ENCODE measurements around the gene CCT5. TPM values are rescaled to one million over a fixed set of nuclear protein-coding genes. Genes with fewer than 3 reads are reported as not detected.
"Not testable (repeated sequence)": the region's sequence is repeated elsewhere in the genome, so short reads cannot be mapped to it uniquely, and the experiment has no call there.

Gene CCT5
- total RNA-seq, 3 donors from 2014 or later (not counting 1 experiment from before 2014, with no cell fraction given): 62.2 to 88.0 (median 73.5) TPM

DNA sequence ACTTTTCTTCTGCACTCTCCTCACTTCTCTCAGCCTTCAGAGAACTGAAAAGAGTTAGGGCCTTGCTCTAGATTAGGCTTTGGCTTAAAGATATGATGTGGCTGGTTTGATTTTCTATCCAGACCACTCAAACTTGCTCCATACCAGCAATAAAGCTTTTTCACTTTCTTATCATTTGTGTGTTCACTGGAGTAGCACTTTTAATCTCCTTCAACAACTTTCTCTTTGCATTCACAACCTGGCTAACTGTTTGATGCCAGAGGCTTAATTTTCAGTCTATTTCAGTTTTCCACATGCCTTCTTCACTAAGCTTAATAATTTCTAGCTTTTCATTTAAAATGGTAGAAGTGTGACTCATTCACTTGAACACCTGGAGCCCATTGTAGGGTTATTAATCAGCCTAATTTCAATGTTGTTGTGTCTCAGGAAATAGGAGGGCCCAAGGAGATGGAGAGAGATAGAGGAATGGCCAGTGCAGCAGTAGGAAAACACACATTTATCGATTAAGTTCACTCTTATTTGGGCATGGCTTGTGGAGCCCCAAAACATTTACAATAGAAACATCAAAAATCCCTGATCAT lies 6.3 kb upstream of the CCT5 start:
- no peaks in the 10 kb centered on the region for H3K36me3 Mint-ChIP-seq
- H3K9me3 ChIP-seq (ENCODE audit: control insufficient read depth, insufficient read depth, low read length): no peaks in the 10 kb centered on the region
- no peaks in the 10 kb centered on the region for H3K27me3 Mint-ChIP-seq (ENCODE audit: low read depth in 2 of 2)
- peaks cover 5% of the 10 kb centered on the region for H3K4me1 ChIP-seq (ENCODE audit: control insufficient read depth, insufficient read depth, low read length)
- H3K27ac Mint-ChIP-seq: no peak overlapping the region
- no peak overlapping the region for H3K4me3 Mint-ChIP-seq
- no peaks in the 10 kb centered on the region for H3K9me3 Mint-ChIP-seq
- H3K4me1 Mint-ChIP-seq: peaks cover 9 to 18% of the 10 kb centered on the region in 2 donors
- TF ChIP-seq, protein P1, sequence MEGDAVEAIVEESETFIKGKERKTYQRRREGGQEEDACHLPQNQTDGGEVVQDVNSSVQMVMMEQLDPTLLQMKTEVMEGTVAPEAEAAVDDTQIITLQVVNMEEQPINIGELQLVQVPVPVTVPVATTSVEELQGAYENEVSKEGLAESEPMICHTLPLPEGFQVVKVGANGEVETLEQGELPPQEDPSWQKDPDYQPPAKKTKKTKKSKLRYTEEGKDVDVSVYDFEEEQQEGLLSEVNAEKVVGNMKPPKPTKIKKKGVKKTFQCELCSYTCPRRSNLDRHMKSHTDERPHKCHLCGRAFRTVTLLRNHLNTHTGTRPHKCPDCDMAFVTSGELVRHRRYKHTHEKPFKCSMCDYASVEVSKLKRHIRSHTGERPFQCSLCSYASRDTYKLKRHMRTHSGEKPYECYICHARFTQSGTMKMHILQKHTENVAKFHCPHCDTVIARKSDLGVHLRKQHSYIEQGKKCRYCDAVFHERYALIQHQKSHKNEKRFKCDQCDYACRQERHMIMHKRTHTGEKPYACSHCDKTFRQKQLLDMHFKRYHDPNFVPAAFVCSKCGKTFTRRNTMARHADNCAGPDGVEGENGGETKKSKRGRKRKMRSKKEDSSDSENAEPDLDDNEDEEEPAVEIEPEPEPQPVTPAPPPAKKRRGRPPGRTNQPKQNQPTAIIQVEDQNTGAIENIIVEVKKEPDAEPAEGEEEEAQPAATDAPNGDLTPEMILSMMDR (IDR thresholded peaks at IDR 0.05): no peak
- no peak overlapping the region for H3K27ac ChIP-seq (ENCODE audit: low read length)
- no peaks in the 10 kb centered on the region for H3K27me3 ChIP-seq (ENCODE audit: control insufficient read depth, insufficient read depth, low read length)
- WGBS (ENCODE audit: insufficient coverage): 100% methylated on average over 1 of the region's 1 CpG
- peaks cover under 1% of the 10 kb centered on the region for H3K36me3 ChIP-seq (ENCODE audit: control insufficient read depth, insufficient read depth, low read length)
- ATAC-seq (no peak), DNase-seq (no peak)
- intact Hi-C loops (cut with micrococcal nuclease): no loop called here
- H3K4me3 ChIP-seq (ENCODE audit: low read length): no peak overlapping the region

DNA sequence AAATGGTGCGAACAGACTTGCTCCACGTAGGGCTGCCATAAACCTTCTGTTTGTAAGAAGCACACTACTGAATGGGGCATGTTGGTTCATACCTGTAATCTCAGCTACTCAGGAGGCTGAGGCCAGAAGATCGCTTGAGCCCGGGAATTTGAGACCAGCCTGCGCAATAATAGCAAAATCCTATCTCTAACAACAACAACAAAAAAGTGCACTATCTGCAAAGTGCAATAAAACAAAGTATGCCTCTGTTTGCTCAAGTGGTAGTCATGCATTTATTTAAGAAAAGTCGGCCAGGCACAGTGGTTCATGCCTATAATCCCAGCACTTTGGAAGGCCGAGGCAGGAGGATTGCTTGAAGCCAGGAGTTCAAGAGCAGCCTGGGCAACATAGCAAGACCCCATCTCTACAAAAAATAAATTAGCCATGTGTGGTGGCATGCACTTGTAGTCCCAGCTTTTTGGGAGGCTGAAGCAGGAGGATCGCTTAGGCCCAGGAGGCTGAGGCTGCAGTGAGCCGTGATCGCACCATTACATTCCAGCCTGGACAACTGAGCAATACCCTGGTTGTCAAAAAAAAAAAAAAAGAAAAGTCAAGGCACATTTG lies 5.6 kb upstream of the CCT5 start:
- 93% methylated on average over 10 of the region's 10 CpGs for WGBS (ENCODE audit: insufficient coverage)
- no peaks in the 10 kb centered on the region for H3K9me3 Mint-ChIP-seq
- DNase-seq (no peak), ATAC-seq (no peak)
- no peak overlapping the region for H3K4me3 Mint-ChIP-seq
- Histone ChIP-seq H3K27ac (ENCODE audit: low read length) (no peak overlapping the region), H3K9me3 (ENCODE audit: control insufficient read depth, insufficient read depth, low read length) (no peaks in the 10 kb centered on the region), H3K36me3 (ENCODE audit: control insufficient read depth, insufficient read depth, low read length) (no peaks in the 10 kb centered on the region), H3K4me1 (ENCODE audit: control insufficient read depth, insufficient read depth, low read length) (peaks cover 10% of the 10 kb centered on the region), H3K4me3 (ENCODE audit: low read length) (no peak overlapping the region), H3K27me3 (ENCODE audit: control insufficient read depth, insufficient read depth, low read length) (no peaks in the 10 kb centered on the region)
- no peak overlapping the region for H3K27ac Mint-ChIP-seq
- peaks cover 16 to 21% of the 10 kb centered on the region in 2 donors for H3K4me1 Mint-ChIP-seq
- intact Hi-C loops (cut with micrococcal nuclease): no loop called here
- H3K27me3 Mint-ChIP-seq (ENCODE audit: low read depth in 2 of 2): no peaks in the 10 kb centered on the region
- TF ChIP-seq, protein P1 (IDR thresholded peaks at IDR 0.05): no peak
- H3K36me3 Mint-ChIP-seq: no peaks in the 10 kb centered on the region

DNA sequence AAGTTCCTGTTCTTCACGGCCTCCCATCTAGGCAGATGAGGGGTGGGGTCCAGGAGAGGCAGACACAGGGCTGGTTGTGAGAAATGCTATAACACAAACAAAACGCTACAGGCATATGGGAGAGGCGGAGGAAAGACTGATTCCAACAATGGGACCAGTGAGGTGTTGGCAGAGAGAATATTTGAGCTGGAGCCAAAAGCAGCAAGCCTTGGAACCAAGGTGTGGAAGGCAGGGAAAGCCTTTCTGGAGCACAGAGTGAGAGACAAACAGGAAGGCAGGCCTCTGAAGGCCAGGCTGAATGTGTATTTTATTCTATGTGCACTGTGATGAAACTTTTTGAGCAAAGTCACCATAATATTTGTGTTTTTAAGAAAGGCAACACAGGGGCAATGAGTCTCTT lies 3.3 kb upstream of the CCT5 start:
- H3K27ac ChIP-seq (ENCODE audit: low read length): no peak overlapping the region
- H3K9me3 ChIP-seq (ENCODE audit: control insufficient read depth, insufficient read depth, low read length): no peaks in the 10 kb centered on the region
- H3K36me3 ChIP-seq (ENCODE audit: control insufficient read depth, insufficient read depth, low read length): no peaks in the 10 kb centered on the region
- ATAC-seq (no peak), DNase-seq (no peak)
- Mint-ChIP-seq H3K9me3 (no peaks in the 10 kb centered on the region), H3K4me1 (peaks cover 34 to 39% of the 10 kb centered on the region in 2 donors), H3K27ac (no peak overlapping the region), H3K4me3 (peak overlapping the region; percentile 22), H3K27me3 (ENCODE audit: low read depth in 2 of 2) (no peaks in the 10 kb centered on the region), H3K36me3 (no peaks in the 10 kb centered on the region)
- intact Hi-C loops (cut with micrococcal nuclease): no loop called here
- TF ChIP-seq, protein P1 (IDR thresholded peaks at IDR 0.05): no peak
- 100% methylated on average over 3 of the region's 3 CpGs for WGBS (ENCODE audit: insufficient coverage)
- H3K4me3 ChIP-seq (ENCODE audit: low read length): no peak overlapping the region
- H3K4me1 ChIP-seq (ENCODE audit: control insufficient read depth, insufficient read depth, low read length): peaks cover 20% of the 10 kb centered on the region
- H3K27me3 ChIP-seq (ENCODE audit: control insufficient read depth, insufficient read depth, low read length): no peaks in the 10 kb centered on the region

DNA sequence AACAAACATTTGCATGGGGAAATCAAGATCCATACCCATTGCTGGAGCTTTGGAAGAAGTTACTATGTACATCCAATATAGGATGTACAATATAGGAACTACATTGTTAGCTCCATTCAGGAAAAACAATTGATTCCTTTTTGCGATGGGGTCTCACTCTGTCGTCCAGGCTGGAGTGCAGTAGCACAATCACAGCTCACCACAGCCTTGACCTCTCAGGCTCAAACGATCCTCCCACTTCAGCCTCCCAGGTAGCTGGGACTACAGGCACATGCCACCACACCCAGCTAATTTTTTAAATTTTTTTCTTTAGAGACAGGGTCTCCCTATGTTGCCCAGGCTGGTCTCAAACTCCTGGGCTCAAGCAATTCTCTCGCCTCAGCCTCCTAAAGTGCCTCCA lies 2.9 kb upstream of the CCT5 start:
- H3K27me3 ChIP-seq (ENCODE audit: control insufficient read depth, insufficient read depth, low read length); DNase-seq; H3K27ac Mint-ChIP-seq; H3K4me3 Mint-ChIP-seq; intact Hi-C loops (cut with micrococcal nuclease); ATAC-seq; H3K27ac ChIP-seq (ENCODE audit: low read length); H3K36me3 Mint-ChIP-seq; H3K36me3 ChIP-seq (ENCODE audit: control insufficient read depth, insufficient read depth, low read length); H3K9me3 ChIP-seq (ENCODE audit: control insufficient read depth, insufficient read depth, low read length); H3K4me3 ChIP-seq (ENCODE audit: low read length); H3K9me3 Mint-ChIP-seq; H3K27me3 Mint-ChIP-seq (ENCODE audit: low read depth in 2 of 2): not testable (repeated sequence)
- 96% methylated on average over 4 of the region's 4 CpGs for WGBS (ENCODE audit: insufficient coverage)
- peaks cover 24% of the 10 kb centered on the region for H3K4me1 ChIP-seq (ENCODE audit: control insufficient read depth, insufficient read depth, low read length)
- peaks cover 38 to 43% of the 10 kb centered on the region in 2 donors for H3K4me1 Mint-ChIP-seq
